ENCODE results near the gene ACSL3.
"Not testable (repeated sequence)": the region's sequence is repeated elsewhere in the genome, so short reads cannot be mapped to it uniquely, and the experiment has no call there.

ACSL3 gene

GRCh38 chr2:222862909-222863544 is 2.2 kb downstream of the ACSL3 start:
- H3K4me3 ChIP-seq (replicated peaks; ENCODE audit: low read depth, low read length) = peak overlapping the region; percentile 91
- DNase-seq (ENCODE audit: low read depth) = no peak
- TF ChIP-seq CTCF (IDR thresholded peaks at IDR 0.05; ENCODE audit: low read length, missing control alignments) = no peak

GRCh38 chr2:222864296-222864695 is 3.5 kb downstream of the ACSL3 start:
- no peak overlapping the region for H3K4me3 ChIP-seq (replicated peaks; ENCODE audit: low read depth, low read length)
- TF ChIP-seq CTCF (IDR thresholded peaks at IDR 0.05; ENCODE audit: low read length, missing control alignments) = no peak
- DNase-seq (ENCODE audit: low read depth) = peak; percentile 83

- DNase-seq (ENCODE audit: low read depth) = no peak
- no peak overlapping the region for H3K4me3 ChIP-seq (replicated peaks; ENCODE audit: low read depth, low read length)
- no peak for TF ChIP-seq CTCF (IDR thresholded peaks at IDR 0.05; ENCODE audit: low read length, missing control alignments)
Observed at GRCh38 chr2:222865301-222865700, 4.5 kb downstream of the ACSL3 start.

- DNase-seq (ENCODE audit: low read depth) = no peak
- no peak overlapping the region for H3K4me3 ChIP-seq (replicated peaks; ENCODE audit: low read depth, low read length)
- no peak for TF ChIP-seq CTCF (IDR thresholded peaks at IDR 0.05; ENCODE audit: low read length, missing control alignments)
Observed at GRCh38 chr2:222866358-222866960, 5.6 kb downstream of the ACSL3 start.

GRCh38 chr2:222868560-222869251 is 7.9 kb downstream of the ACSL3 start:
- not testable (repeated sequence) for DNase-seq (ENCODE audit: low read depth); H3K4me3 ChIP-seq (replicated peaks; ENCODE audit: low read depth, low read length)

- TF ChIP-seq CTCF (IDR thresholded peaks at IDR 0.05; ENCODE audit: low read length, missing control alignments) = no peak
- H3K4me3 ChIP-seq (replicated peaks; ENCODE audit: low read depth, low read length) = no peak overlapping the region
- no peak for DNase-seq (ENCODE audit: low read depth)
Observed at GRCh38 chr2:222869252-222869560, 8.4 kb downstream of the ACSL3 start.

- H3K4me3 ChIP-seq (replicated peaks; ENCODE audit: low read depth, low read length) = no peak overlapping the region
- no peak for TF ChIP-seq CTCF (IDR thresholded peaks at IDR 0.05; ENCODE audit: low read length, missing control alignments)
- no peak for DNase-seq (ENCODE audit: low read depth)
Observed at GRCh38 chr2:222871291-222871690, 10.5 kb downstream of the ACSL3 start.

Measured in fibroblast of pulmonary artery (primary cell).